HT-29 (cell line): ENCODE data around the gene TCF12. TPM values are rescaled to one million over a fixed set of nuclear protein-coding genes. Genes with fewer than 3 reads are reported as not detected.
"Not testable (repeated sequence)": the region's sequence is repeated elsewhere in the genome, so short reads cannot be mapped to it uniquely, and the experiment has no call there.

Experiments used
- DNase-seq: peaks from one replicate; pipeline ENCODE4 v3.0.0-alpha.2; 2015; ENCODE audit warnings: low spot score
- total RNA-seq: library from RNA; depleted of rRNA; stranded (reverse); fragments of >200 nt; shearing (Covaris generic); gene quantifications from 2 replicates; pipeline ENCODE4 v1.2.3, GENCODE V29; 2014

The TCF12 gene
- total RNA-seq, 1 experiment from 2014 or later = 154 TPM

DNA sequence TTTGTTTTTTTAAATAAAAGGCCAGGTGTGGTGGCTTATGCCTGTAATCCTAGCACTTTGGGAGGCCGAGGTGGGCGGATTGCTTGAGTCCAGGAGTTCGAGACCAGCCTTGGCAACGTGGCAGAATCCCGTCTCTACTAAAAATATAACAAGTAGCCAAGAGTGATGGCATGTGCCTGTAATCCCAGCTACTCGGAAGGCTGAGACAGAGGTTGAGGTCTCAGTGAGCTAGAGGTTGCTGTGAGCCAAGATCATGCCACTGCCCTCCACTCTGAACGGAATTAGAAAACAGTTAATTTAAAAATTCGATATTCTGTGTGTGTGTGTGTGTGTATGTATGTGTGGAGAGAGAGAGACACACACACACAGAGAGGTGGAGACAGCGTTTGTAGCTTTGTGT lies 58.8 kb downstream of the TCF12 start:
- no peak for DNase-seq

DNA sequence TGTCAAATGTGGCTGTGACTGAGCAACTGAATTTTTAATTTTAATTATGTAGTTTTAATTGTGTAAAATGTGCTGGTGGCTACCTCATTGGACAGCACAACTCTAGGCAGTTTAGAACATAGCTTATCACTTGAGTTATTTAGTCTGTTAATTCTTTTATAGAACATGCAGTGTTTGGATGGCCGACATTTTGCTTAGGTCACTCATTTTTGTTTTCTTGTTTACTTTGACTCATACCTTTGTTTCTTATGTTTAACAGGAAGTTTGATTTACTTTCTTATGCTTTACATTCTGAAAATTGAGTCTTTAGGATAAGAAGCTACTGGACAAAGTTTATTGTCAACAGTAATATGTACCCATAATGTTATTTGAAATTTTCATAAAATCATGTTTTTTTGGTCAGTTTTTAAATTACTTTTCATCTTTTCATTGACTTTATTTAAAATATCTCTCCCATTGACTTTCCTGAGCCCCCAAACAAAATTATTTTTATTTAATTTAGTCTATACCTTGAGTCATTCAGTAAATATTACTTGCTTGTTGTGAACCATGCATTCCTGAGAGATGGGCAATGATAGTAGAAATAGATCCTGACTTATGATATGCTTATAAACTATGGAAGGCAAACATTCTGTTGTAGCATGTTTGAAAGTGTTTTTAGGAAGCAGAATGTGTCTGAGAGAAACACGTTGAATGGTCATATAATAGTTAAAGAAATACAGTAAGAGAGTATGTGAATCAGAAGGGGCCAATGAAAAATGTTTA lies 60.6 kb downstream of the TCF12 start:
- DNase-seq = peak; percentile 47

DNA sequence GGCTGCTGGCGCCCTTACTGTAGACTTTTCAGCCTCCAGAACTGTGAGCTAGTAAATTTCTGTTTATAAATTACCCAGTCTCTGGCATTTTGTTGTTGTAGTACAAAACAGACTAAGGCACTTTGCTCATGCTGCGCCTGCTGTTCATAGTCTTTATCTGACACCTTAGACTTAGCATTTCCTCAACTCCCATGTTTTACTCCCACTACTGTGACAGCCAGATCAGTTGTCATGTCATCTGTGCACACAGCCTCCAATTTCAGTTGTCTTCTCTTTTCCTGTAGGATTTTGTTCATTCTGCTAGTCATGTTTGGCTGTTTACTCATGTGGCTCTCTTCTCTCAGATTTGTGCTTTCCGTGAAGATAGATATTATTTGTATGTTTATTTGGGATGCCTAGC lies 62.0 kb downstream of the TCF12 start:
- DNase-seq = no peak

DNA sequence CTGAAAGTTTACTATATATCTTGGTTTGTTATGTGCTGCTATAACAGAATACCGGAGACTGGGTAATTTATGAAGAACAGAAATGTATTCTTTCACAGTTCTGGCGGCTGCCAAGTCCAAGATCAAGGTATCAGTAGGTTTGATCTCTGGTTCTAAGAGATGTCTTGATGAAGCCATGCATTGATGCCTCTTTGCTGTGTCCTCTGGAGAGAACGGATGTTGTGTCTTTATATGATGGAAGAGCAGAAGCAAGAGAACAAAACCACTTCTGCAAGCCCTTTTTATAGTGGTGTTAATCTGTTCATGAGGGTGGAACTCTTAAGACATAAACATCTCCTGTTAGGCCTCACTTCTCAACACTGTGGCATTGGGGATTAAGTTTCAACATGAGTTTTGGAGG lies 62.7 kb downstream of the TCF12 start:
- DNase-seq = no peak

DNA sequence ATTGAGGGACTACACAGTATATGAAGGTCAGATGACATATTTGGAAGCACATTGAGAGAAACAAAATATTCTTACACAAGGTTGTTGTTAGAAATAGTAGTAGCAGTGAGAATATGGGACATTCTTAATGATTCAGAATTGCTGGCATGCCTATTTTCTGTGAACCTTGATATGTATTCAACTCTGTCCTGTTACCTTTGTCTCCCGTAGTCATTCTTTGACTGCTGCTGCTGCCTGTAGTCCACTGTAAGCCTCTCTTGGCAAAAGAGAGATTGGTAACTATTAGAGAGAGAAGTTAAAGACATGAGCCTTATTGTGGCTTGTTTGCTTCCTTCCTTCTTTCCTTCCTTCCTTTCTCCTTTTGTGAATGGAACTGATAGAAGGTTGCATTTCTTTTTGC lies 64.5 kb downstream of the TCF12 start:
- DNase-seq = no peak

DNA sequence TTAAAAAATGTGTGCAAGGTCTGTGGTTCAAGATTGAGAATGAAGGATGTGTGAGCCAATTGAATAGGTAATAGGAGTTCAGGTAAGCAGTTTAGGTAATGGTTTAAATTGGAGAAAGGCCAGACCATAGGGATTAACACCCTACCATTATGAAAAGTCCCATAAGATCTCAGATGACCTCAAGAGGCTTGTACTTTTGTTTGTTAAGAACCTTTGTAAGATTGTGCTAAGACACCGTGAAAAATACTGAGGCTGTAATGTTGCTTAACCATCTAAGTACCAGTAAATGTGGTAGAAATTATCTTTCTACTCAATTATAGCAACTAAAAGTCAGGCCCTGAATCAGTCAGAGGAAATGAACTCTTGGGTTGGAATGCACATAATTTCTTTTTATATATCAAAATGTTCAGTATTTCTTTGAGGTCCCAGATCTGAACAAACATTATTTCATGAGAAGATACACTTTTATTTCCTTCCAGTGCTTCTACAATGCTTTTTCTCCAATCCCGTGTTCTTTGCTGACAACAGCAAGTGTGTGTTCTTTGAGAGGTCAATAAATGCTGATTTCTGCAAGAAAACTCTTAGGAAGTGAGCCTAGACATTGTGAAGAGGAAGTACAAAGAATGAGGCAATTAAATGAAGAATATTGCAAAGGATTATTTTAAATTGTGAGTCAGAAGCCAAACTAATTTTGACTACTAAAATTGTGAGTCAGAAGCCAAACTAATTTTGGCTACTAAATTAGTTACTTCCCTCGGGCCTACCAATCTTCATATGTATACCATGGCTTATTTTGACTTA lies 66.4 kb downstream of the TCF12 start:
- DNase-seq = no peak

DNA sequence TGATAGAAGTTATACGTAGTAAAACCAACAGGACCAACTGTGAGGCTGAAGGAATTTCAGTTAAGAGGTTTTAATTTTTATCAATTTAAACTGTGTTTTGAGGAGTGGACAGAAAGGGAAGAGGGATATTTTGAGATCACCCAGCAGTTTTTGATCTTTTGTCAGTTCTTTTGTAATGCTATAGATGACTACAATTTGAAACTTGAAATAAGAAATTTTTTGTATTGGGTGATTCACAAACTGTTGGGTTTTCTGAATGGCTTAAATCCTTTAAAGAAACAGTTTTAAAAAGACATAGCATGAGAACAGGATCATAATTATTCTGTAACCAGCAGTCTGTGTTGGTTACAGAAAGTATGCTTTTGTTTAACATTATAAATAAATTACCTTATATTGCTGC lies 67.4 kb downstream of the TCF12 start:
- DNase-seq = no peak

DNA sequence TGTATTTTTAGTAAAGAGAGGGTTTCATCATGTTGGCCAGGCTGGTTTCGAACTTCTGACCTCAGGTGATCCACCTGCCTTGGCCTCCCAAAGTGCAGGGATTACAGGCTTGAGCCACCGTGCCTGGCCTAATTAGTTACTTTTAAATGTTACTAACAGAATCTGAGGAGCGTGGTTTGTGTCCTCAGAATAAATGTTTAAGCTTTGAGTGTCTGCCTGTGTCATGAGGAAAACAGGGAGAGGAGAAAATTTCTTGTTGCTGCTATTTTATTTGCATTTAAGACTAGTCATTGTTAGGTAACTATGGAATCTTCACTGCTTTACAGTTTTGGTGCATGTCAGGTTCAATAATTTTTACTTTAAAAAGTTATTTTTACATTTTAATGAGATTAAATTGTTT lies 68.8 kb downstream of the TCF12 start:
- no peak for DNase-seq

DNA sequence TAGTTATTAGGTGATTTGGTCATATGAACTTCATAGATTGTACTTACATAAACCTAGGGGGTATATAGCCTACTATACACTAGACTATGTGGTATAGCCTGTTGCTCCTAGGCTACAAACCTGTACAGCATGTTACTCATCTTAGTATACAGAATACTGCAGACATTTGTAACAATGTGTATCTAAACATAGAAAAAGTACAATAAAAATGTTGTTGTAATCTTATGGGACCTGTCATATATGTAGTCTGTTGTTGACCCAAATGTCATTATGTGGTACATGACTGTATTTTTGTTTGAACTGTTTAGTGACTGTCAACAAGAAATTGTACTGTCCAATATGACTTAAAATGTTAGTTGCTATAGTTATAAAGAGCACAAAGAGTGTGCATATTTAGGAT lies 69.8 kb downstream of the TCF12 start:
- DNase-seq = no peak

DNA sequence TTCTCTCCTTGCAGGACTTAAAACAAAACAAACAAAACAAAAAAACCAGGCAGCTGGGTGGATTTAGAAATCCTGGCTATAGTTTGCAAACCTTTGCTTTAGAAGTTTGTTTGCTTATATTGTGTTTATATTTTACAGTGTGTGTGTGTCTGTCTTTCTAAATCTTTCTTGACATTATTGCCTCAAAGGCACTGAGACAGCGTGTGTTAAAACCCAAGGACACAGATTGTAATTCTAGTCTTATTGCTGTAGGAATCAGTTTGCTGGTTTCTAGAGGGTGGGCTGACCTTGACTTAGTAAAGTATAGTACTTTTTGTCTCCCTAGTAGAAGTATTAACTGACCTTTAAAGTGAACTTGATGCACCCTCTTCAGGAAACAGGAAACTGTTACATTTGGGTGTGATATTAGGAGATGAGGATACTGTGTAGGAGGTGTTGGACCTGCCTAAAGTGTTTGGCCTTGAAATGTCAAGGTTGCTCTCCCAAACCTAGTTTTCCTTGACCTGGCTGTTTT lies 71.0 kb downstream of the TCF12 start:
- DNase-seq = no peak

DNA sequence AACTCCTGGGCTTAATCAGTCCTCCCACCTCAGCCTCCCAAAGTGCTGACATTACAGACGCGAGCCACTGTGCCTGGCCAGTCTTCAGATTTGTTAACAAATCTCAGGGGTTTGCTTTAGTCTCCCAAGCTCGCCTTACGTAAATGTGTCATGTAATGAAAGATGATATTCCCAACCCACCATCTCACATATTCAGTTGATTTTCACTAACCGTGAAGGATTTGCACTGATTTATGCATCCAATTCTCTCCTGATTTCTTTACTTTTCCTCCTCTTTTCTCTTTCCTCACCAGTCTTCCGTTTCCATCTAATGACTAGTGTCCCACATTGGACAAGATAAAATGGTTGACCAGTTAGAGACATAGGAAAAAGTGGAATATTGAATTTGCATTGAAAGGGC lies 72.6 kb downstream of the TCF12 start:
- no peak for DNase-seq

DNA sequence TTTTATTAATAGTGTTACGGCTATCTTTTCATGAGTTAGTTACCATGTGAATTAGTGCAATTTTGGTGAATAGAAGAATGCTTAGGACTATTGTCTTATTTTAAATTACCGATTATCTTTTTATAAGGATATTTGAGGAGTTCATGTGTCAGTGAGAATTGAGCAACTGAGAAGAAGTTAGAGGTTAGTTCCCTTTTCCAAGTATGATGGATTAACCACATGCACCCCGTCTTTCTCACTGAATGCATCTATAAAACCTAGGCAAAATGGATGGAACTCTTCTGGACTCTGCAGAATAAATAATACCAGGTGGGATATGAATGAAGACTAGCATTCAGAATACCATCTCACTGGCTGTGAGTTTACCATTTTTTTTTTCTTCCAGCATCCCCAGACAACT lies 74.3 kb downstream of the TCF12 start:
- DNase-seq = no peak

DNA sequence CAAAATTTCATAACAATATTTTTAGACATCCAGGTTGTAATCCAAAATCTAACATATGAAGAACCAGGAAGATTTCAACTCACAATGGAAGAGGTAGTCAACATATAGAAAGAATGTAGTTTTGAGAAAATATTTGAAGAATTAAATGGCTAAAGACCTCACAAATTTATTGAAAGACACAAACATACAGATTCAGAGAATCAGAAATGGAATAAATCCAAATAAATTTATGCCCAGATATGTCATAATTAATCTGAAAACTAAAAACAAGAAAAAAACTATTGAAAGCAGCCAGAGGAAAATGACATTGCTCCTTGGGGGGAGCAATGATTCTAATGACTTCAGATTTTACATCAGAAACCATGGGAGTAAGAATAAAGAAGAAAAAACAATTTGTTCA lies 75.8 kb downstream of the TCF12 start:
- DNase-seq = no peak

DNA sequence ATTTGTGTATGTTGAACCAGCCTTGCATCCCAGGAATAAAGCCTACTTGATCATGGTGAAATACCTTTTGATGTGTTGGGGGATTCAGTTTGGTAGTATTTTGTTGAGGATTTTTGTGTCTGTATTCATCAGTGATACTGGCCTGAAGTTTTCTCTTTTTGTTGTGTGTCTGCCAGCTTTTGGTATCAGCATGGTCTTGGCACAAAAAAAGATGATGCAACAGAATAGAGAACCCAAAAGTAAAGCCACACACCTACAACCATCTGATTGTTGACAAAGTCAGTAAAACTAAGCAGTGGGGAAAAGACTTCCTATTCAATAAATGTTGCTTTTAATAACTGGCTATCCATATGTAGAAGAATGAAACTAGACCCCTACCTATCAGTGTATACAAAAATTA lies 77.6 kb downstream of the TCF12 start:
- no peak for DNase-seq

DNA sequence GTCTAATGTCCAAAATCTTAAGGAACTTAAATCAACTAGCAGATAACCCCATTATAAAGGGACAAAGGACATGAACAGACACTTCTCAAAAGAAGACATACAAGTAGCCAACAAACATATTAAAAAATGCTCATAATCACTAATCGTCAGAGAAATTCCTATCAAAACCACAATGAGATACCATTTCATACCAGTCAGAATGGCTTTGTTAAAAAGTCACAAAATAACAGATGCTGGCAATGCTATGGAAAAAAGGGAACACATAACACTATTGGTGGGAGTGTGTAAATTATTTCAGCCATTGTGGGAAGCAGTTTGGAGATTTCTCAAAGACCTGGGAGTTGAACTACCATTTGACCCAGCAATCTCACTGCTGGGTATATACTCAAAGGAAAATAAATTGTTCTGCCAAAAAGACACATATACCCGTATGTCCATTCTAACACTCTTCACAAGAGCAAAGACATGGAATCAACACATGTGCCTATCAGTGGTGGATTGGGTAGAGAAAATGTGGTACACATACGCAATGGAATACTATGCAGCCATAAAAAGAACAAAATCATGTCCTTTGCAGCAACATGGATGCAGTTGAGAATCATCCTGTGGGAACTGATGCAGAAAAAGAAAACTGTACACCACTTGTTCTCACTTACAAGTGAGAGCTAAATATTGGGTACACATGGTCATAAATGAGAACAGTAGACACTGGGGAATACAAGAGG lies 78.5 kb downstream of the TCF12 start:
- DNase-seq = no peak

DNA sequence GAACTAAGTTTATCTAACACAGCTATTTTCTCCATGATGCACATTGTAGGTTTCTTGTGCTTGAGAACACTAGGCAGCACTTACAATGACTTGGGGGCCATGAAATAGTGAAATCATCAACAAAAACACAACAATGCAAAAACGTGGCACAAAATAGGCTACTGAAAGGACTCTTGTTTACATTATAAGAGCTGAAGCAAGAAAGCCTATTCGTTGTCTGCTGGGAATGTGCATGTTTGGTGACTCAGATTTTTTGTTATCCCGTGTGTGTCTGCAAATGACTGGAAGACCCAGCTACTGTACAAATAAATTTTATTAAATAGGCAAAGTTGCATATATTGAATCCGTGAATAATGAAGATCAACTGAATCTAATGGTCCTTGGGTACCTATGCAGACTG lies 85.0 kb downstream of the TCF12 start:
- no peak for DNase-seq

DNA sequence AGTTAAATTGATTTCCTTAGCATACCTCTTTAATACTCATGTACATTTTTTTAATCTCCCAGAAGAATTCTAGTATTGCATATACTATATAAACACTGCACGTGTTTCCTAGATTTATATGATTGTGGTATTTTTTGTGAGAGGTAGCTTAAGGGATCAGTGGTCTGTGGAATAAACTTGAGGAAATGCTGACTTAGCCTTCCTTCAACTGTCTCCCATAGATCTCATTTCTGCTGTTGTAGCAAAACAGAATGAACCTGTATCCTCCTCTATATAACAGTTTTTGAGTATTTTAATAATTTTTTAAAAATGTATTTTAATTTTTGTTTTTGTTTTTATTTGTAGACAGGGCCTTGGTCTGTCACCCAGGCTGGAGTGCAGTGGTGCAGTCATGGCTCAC lies 86.8 kb downstream of the TCF12 start:
- DNase-seq = no peak

DNA sequence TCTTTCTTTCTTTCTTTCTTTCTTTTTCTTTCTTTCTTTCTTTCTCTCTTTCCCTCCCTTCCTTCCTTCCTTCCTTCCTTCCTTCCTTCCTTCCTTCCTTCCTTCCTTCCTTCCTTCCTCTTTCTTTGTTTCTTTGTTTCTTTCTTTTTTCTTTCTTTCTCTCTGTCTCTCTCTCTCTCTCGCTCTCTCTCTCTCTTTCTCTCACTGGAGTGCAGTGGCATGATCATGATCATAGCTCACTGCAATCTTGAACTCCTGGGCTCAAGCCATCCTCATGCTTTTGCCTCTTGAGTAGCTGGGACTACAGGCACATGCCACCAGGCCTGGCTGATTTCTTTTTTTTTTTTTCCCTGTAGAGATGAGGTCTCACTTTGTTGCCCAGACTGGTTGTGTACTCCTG lies 89.4 kb downstream of the TCF12 start:
- DNase-seq = not testable (repeated sequence)

DNA sequence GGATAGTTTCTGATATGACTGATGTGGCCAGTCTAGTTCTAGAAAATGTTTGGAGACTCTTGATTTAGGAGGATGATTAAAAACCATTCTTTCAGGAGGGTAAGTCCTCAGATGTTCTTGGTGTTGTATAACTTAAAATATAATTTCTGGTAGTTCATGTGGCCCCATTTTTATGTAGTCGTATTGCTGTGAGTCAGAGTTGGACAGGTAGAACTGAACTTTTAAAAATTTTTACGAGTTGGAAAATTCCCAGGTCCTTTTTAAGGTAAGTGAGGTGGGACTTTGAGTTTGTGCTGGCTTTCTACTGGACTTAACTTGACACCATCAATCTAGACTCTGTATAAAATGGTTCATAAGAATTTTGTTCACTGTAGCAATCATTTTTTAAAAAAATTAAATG lies 92.3 kb downstream of the TCF12 start:
- DNase-seq = no peak

DNA sequence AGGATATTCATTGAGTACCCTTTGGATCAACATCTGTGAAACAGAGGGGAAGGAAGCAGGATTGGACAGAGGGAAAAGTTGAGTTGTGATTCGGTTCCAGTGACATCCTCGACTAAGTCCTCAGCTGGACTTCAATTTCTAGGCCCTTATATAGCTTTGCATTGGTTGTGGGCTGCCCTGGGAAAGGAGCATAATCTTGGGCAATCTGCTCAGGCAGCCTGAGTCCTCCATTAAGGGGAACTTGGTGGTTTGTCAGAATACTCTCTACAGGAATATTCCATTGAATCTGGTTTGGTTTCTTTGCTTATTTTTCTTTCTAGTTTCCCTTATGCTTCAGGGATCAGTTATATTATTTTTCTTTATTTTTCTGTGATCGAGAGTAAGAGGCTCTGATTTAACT lies 94.1 kb downstream of the TCF12 start:
- no peak for DNase-seq

DNA sequence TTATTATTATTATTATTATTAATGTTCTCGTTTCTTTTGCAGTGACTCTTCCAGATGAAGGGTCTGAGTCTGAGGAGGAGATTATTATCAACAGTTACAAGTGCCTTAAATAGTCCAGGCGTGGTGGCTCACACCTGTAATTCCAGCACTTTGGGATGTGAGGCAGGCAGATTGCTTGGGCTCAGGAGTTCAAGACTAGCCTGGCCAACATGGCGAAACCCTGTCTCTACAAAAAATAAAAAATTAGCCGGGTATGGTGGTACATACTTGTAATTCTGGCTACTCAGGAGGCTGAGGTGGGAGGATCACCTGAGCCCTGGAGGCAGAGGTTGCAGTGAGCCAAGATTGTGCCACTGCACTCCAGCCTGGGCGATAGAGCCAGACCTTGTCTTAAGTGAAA lies 96.5 kb downstream of the TCF12 start:
- DNase-seq = not testable (repeated sequence)

DNA sequence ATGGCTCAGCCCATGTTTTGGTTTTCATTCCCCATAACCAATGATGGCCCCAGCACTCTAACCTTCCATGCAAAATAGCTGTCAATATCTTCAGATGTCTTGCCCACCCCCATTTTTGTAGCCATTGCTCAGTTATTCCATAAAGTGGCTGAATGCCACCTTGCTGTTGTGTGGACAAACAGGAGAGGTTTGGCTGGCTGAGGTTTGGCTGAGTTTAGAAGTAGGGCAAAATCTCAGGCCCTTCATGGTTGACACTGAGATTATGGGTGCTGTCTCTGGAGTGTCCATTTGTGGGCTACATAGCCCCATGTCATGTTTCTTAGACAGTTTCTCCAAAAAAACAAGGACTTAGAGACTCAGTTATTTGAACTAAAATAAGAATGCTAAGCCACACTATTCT lies 96.9 kb downstream of the TCF12 start:
- no peak for DNase-seq
